HG03378 (cell line): Measurements from ENCODE around the gene SUB1.

ENCODE experiments used
- ATAC-seq: cut with Tn5 transposase; IDR thresholded peaks from one replicate; pipeline ENCODE4 v1.9.1; 2021; ENCODE audit warnings: mild to moderate bottlenecking, moderate library complexity; ENCODE audit not compliant: unreplicated experiment

SUB1 gene

DNA sequence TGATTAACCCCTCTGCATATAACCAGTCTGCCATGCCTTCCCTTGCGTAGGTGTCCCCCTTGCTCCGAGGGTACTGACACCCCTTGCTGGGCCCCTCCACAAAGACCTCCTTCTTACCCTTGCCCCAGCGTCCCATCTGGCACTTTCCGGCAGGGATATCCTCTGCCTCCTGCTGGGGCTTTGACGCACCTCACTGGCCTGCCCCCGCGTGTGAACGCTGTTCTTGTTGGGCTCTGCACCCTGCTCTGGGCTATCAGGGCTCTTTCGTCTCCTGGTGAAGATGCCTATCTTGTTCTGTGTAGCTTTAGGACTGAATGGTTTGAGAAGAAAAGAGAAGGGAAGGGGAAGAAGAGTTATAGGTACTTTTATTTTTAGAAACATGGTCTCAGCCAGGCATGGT is 53.0 kb downstream of the SUB1 start:
- ATAC-seq = no peak

DNA sequence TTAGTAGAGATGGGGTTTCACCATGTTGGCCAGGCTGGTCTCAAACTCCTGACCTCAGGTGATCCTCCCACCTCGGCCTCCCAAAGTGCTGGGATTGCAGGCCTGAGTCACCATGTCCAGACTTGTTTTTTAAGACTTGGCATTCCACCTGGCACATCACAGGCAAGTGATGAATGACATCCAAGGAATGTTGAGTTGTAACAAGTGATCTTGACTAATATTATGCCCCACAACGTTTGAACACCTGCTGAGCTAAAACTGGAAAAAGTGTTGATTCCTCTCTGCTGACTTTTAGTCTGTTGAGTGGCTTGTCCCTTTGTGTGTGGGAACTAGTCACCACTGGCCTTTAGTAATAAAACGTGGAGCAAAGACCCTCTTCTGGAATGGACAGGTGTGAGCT is 54.6 kb downstream of the SUB1 start:
- ATAC-seq = no peak

DNA sequence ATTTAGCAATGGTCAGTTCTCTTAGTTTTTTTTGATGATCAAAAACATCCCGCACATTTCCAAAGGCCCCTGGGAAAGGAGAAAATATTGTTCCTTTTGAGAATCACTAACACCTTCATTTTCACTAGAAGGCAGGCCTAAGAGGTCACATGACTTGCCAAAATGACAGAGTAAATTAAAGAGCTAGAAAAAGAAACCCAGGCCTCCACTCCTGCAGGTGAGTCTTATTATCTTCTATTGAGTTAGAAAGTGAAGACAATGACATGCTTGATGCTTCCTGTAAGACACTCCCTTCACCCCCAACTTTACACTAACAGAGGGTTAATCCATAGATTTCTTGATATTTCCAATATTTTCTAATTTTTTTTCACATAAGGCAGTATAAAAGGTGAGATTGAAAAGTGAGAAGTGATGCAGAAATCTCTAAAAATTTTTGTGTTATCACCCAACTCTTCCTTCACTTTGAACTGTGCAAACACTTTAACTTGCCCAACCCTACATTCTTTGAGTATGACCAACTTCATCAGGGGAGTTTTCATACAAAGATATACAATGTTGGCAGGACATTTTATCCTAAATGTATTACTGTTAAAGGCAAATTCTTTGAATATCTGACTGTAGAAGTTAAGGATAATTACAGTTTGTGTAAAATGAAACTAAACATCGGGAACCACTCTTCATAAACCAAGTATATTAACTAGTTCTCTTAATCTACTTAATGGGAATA is 57.1 kb downstream of the SUB1 start:
- ATAC-seq = no peak

DNA sequence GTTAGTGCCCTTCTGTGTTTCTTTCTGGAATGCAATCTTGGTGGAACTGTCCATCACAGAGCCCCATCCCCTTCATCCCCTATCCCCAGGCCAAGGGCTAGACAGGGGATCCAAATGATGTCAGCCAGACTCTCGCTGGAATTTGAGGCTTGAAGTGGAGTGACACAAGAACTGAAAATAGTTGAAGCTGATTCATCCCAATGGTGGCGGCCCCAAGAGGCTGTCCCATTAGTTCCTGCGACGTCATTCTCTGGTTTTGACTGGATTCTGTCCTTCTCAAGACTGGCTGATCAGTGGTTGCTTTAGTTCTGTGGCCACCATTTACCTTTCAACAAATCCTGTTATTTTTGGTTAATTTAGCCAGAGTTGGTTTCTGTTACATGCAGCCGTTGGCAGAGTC is 59.9 kb downstream of the SUB1 start:
- ATAC-seq = no peak

DNA sequence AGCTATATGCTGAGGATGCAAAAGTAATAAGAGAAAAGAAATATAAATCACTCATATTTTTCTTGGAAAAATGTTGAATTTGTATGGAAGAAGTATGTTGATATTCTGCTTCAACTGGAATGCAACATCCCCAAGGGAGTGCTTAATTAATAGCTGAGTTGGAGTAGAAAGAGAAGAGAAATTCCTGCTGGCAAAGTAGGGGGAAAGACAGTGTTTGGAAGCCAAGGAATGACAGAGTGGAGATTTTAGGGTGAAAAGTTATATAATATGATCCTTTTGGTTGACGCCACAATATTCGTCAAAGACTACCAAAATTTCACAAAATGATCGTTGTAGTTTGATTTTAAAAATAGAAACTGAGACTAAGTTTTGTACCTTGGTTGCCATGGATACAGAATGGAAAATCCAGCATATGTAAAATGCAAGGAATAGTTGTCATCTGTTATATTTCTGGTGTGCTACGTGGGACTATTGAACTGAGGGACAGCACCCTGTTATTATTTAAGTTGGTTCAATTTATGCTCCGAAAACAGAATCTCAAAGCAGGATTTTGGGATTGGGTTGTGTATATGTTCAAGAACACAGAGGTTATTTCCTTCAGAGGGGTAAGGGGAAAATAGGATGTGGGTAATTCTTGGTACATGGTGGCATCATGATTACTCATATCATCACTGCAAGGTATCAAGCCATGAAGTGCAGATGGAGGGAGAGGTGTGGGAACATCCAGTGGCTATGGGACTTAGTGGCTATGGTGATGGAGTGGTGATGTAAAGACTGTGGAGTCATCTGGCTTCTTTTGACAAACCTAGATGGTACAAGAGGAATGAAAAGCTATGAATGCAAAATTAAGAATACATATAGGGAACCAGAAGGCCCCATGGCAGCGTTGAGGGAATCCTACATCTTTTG is 61.0 kb downstream of the SUB1 start:
- ATAC-seq = no peak

DNA sequence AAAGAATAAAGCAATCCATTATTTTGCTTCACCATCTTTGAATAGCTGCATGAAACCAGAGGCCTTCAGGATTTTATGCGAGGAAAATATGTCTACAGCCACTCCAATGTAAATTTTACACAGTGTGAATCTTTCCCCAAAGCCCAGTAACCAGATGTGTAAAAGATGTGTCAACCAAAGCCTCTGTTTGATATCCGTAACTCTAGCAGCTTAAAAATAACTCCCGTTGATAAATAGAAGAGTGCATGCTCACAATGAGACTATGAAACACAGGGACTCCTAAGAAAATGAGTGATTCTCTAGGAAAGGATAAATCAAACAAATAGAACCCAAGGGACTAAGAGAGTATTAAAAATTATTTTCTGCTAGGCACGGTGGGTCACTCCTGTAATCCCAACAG is 65.7 kb downstream of the SUB1 start:
- no peak for ATAC-seq

DNA sequence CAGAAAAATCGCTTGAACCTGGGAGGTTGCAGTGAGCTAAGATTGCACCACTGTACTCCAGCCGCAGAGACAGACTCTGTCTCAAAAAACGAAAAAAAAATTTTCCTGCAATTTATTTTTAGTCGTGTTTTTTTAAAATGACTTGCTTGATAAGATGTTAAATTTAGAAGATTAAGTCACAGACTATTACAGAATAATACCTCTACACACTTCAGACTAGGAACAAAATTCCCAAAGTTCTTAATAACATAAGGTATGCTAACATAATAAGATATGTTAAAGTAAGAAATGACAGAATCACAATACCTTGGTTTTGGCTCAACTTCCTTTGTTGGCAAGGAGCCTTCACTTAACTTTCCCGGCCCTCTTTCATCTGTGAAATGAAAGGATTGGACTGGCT is 66.3 kb downstream of the SUB1 start:
- no peak for ATAC-seq
